PFSK-1 (cell line): ENCODE measurements around the gene MYL4.

Source experiments
- FOXP2 ChIP-seq: optimal IDR thresholded peaks from 2 replicates; pipeline ENCODE3; 2011; ENCODE audit warnings: borderline replicate concordance, control low read depth, inconsistent platforms; ENCODE audit not compliant: insufficient read depth; ENCODE audit errors: extremely low read length, extremely low read depth
- POLR2AphosphoS5 ChIP-seq: IDR thresholded peaks from 2 replicates; pipeline ENCODE4 v1.6.1; 2012; ENCODE audit warnings: low read depth, mild to moderate bottlenecking, control low read depth, low read length, moderate library complexity
- REST ChIP-seq, 2 experiments: IDR thresholded peaks; 2 replicates each; pipeline versions ENCODE4 v1.6.1 to v1.8.0; 2011 to 2012; ENCODE audit warnings: low read depth in 2 of 2, low read length in 2 of 2, control low read depth in 1 of 2, inconsistent platforms in 1 of 2, mild to moderate bottlenecking in 1 of 2, moderate library complexity in 1 of 2; ENCODE audit not compliant: insufficient read depth in 1 of 2
- SIN3A ChIP-seq: IDR thresholded peaks from 2 replicates; pipeline ENCODE4 v1.6.1; 2012; ENCODE audit warnings: mild to moderate bottlenecking, low read length, moderate library complexity, borderline replicate concordance; ENCODE audit not compliant: insufficient read depth
- TAF1 ChIP-seq: IDR thresholded peaks from 2 replicates; pipeline ENCODE4 v1.6.1; 2012; ENCODE audit warnings: low read length, control low read depth, borderline replicate concordance; ENCODE audit not compliant: insufficient read depth

Gene MYL4

GRCh38 chr17:47210779-47211178, 1.6 kb downstream of the MYL4 start:
- TF ChIP-seq FOXP2: no peak
- TF ChIP-seq SIN3A: no peak

- TF ChIP-seq POLR2AphosphoS5 (no peak), REST (IDR thresholded peaks at IDR 0.05; ENCODE audit: insufficient read depth in 1 of 2, low read depth in 2 of 2, low read length in 2 of 2) (no peak), SIN3A (no peak)
Observed at GRCh38 chr17:47212458-47212857, 3.3 kb downstream of the MYL4 start.

GRCh38 chr17:47213540-47213939, 4.4 kb downstream of the MYL4 start:
- TF ChIP-seq SIN3A: no peak
- TF ChIP-seq TAF1: no peak
- TF ChIP-seq REST (IDR thresholded peaks at IDR 0.05; ENCODE audit: insufficient read depth in 1 of 2, low read depth in 2 of 2, low read length in 2 of 2): no peak
- TF ChIP-seq POLR2AphosphoS5: no peak
- TF ChIP-seq FOXP2: no peak

GRCh38 chr17:47214931-47215330, 5.8 kb downstream of the MYL4 start:
- TF ChIP-seq TAF1 (no peak), REST (IDR thresholded peaks at IDR 0.05; ENCODE audit: insufficient read depth in 1 of 2, low read depth in 2 of 2, low read length in 2 of 2) (no peak), SIN3A (no peak), FOXP2 (no peak), POLR2AphosphoS5 (no peak)

- TF ChIP-seq POLR2AphosphoS5 (no peak), TAF1 (no peak), SIN3A (no peak), REST (IDR thresholded peaks at IDR 0.05; ENCODE audit: insufficient read depth in 1 of 2, low read depth in 2 of 2, low read length in 2 of 2) (no peak), FOXP2 (no peak)
Observed at GRCh38 chr17:47218896-47219430, 9.8 kb downstream of the MYL4 start.
